GM12892 (cell line): ENCODE data around the gene RAB35.

Experiments used
- POLR2AphosphoS5 ChIP-seq: IDR thresholded peaks from 2 replicates; pipeline ENCODE4 v1.6.1; 2011; ENCODE audit warnings: low read depth, low read length, control low read depth
- TAF1 ChIP-seq: IDR thresholded peaks from 2 replicates; pipeline ENCODE4 v1.6.1; 2011; ENCODE audit warnings: low read depth, mild to moderate bottlenecking, control low read depth, low read length, borderline replicate concordance

- no peak for TF ChIP-seq TAF1
- no peak for TF ChIP-seq POLR2AphosphoS5
Measured at GRCh38 chr12:120159509-120160237, 43.1 kb upstream of the RAB35 start.
